ENCODE measurements around the gene WDR1. TPM values are rescaled to one million over a fixed set of nuclear protein-coding genes. Genes with fewer than 3 reads are reported as not detected.

Gene WDR1
- total RNA-seq, 1 experiment from 2014 or later: 223 TPM

- ChIA-PET RAD21 (ENCODE audit: low non-redundant PET in 1 of 2, low total read pairs in 2 of 2, uncharacterized antibody in 2 of 2, unreplicated experiment in 2 of 2) (no interaction called here), CTCF (no interaction called here), POLR2A (no interaction called here)
- Histone ChIP-seq H2AFZ (ENCODE audit: low read depth, low read length, poor library complexity, severe bottlenecking) (no peak overlapping the region), H3K27ac (ENCODE audit: low read depth, low read length) (no peak overlapping the region), H3K36me3 (ENCODE audit: control insufficient read depth in 1 of 2, insufficient read depth in 2 of 2, low read length in 2 of 2) (no peaks in the 10 kb centered on the region), H3K4me2 (ENCODE audit: low read length) (no peak overlapping the region), H3K4me1 (ENCODE audit: control insufficient read depth in 1 of 2, insufficient read depth in 2 of 2, low read length in 2 of 2) (peaks cover 3 to 7% of the 10 kb centered on the region in 2 experiments; a peak in 2 of 4 replicates), H3K27me3 (ENCODE audit: insufficient read depth, low read length) (no peaks in the 10 kb centered on the region), H3K79me2 (ENCODE audit: insufficient read depth, low read length) (no peaks in the 10 kb centered on the region), H3K9me2 (ENCODE audit: insufficient read depth) (no peaks in the 10 kb centered on the region), H4K20me1 (ENCODE audit: insufficient read depth) (no peaks in the 10 kb centered on the region), H3K4me3 (replicated peaks in 1 of 2; ENCODE audit: low read depth in 1 of 2, low read length in 2 of 2) (no peak overlapping the region), H3K9me3 (ENCODE audit: control insufficient read depth in 1 of 2, insufficient read depth in 1 of 2, low read depth in 1 of 2, low read length in 2 of 2) (no peaks in the 10 kb centered on the region), H3K9ac (ENCODE audit: low read length) (no peak overlapping the region)
- no peak for TF ChIP-seq ZFX (IDR thresholded peaks at IDR 0.05)
- TF ChIP-seq CBX3 (IDR thresholded peaks at IDR 0.05; ENCODE audit: low read depth): no peak
- no peak for TF ChIP-seq EZH2 (IDR thresholded peaks at IDR 0.05)
- intact Hi-C loops (cut with micrococcal nuclease): no loop called here
- DNase-seq (ENCODE audit: low read depth, low spot score): no peak
- no TSS peak for BruUV-seq (replicated peaks)
- ATAC-seq: no peak
Measured at GRCh38 chr4:10123227-10124101, 6.9 kb upstream of the WDR1 start.

- Histone ChIP-seq H4K20me1 (ENCODE audit: insufficient read depth) (no peaks in the 10 kb centered on the region), H3K9me3 (ENCODE audit: control insufficient read depth in 1 of 2, insufficient read depth in 1 of 2, low read depth in 1 of 2, low read length in 2 of 2) (no peaks in the 10 kb centered on the region), H3K27me3 (ENCODE audit: insufficient read depth, low read length) (no peaks in the 10 kb centered on the region), H3K36me3 (ENCODE audit: control insufficient read depth in 1 of 2, insufficient read depth in 2 of 2, low read length in 2 of 2) (no peaks in the 10 kb centered on the region), H3K79me2 (ENCODE audit: insufficient read depth, low read length) (no peaks in the 10 kb centered on the region), H3K4me3 (replicated peaks in 1 of 2; ENCODE audit: low read depth in 1 of 2, low read length in 2 of 2) (no peak overlapping the region), H2AFZ (ENCODE audit: low read depth, low read length, poor library complexity, severe bottlenecking) (no peak overlapping the region), H3K4me1 (ENCODE audit: control insufficient read depth in 1 of 2, insufficient read depth in 2 of 2, low read length in 2 of 2) (peaks cover 3 to 15% of the 10 kb centered on the region in 2 experiments; a peak in 3 of 4 replicates), H3K9me2 (ENCODE audit: insufficient read depth) (no peaks in the 10 kb centered on the region), H3K27ac (ENCODE audit: low read depth, low read length) (no peak overlapping the region), H3K4me2 (ENCODE audit: low read length) (no peak overlapping the region), H3K9ac (ENCODE audit: low read length) (no peak overlapping the region)
- BruUV-seq (replicated peaks): no TSS peak
- RAD21 ChIA-PET (ENCODE audit: low non-redundant PET in 1 of 2, low total read pairs in 2 of 2, uncharacterized antibody in 2 of 2, unreplicated experiment in 2 of 2): no interaction called here
- CTCF ChIA-PET: interaction anchor here (1.3 kb wide), 1 partner anchor 36 kb away, joined by 3 read pairs; no protein-coding TSS in a partner anchor
- ATAC-seq (no peak), DNase-seq (ENCODE audit: low read depth, low spot score) (no peak)
- POLR2A ChIA-PET: no interaction called here
- intact Hi-C loops (cut with micrococcal nuclease): no loop called here
- TF ChIP-seq RAD21 (IDR thresholded peaks at IDR 0.05; ENCODE audit: low read depth) (no peak), SRF (IDR thresholded peaks at IDR 0.05; ENCODE audit: low read depth) (no peak), TCF7L2 (IDR thresholded peaks at IDR 0.05; ENCODE audit: borderline replicate concordance, extremely low read depth, insufficient read depth, insufficient read length) (no peak), CEBPB (IDR thresholded peaks at IDR 0.05; ENCODE audit: low read depth) (no peak), ZFX (IDR thresholded peaks at IDR 0.05) (no peak), ZBTB33 (IDR thresholded peaks at IDR 0.05; ENCODE audit: extremely low read depth, insufficient replicate concordance, low read length) (no peak), CTCF (IDR thresholded peaks at IDR 0.05 in 2 of 3, conservative IDR thresholded peaks at IDR 0.05 in 1 of 3; ENCODE audit: borderline replicate concordance in 1 of 3, insufficient read depth in 1 of 3, low read depth in 2 of 3, low read length in 2 of 3) (no peak), POLR2A (IDR thresholded peaks at IDR 0.05; ENCODE audit: borderline replicate concordance, extremely low read depth, insufficient read depth, insufficient read length) (no peak), EZH2phosphoT487 (IDR thresholded peaks at IDR 0.05; ENCODE audit: borderline replicate concordance) (no peak), FOSL1 (IDR thresholded peaks at IDR 0.05; ENCODE audit: low read depth) (no peak), EGR1 (IDR thresholded peaks at IDR 0.05; ENCODE audit: low read depth) (no peak)
Measured at GRCh38 chr4:10122236-10122932, 5.8 kb upstream of the WDR1 start.
